ENCODE measurements around the gene MED27. TPM values are rescaled to one million over a fixed set of nuclear protein-coding genes. Genes with fewer than 3 reads are reported as not detected.

MED27 gene
- total and polyA plus RNA-seq, 10 of the 15 experiments (the other 5 are each of a cell fraction or from before 2014, with no cell fraction given), result 20.3 to 50.3 (median 35.5) TPM

DNA sequence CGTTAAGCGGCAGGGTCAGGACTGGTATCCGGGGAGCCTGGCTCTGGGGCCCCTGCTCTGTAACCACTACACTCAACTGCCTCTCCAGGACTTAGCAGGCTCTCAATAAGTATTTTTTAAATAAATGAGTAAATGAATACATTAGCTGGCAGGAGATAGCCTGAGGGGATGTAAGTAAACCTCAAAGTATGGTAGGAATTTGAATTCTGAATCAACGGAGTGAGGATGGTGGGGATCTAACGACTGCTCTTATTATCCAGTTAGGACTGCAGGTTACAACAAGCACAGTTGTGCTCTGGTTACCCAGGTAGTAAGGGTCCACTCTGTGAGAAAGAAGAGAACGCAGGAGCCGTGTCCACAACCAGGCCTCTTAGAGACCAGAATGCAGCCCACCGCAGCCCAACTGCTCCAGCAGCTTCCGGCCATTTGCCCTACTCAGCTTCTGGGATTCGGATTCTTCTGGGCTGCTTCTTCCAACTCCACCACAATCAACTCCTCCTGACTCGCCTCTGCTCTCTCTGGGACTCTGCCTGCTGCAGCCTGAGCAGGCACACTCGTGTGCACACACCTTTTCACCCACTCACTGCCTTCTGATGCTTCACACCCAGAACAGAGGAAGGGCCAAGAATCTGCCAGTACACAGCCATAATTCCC, 52.6 kb downstream of the MED27 start:
- in situ Hi-C loops (cut with MboI) (no loop called here), intact Hi-C loops (cut with micrococcal nuclease; ENCODE audit: unreplicated experiment) (no loop called here)
- ATAC-seq (no peak), FAIRE-seq (no peak), DNase-seq (ENCODE audit: low read depth, low spot score) (no peak)
- peaks cover 7% of the 10 kb centered on the region for H3K4me1 ChIP-seq (ENCODE audit: control insufficient read depth, insufficient read depth, low read length)
- peaks cover 23% of the 10 kb centered on the region for H4K20me1 ChIP-seq (ENCODE audit: control insufficient read depth, insufficient read depth)
- CTCF ChIA-PET, result no interaction called here
- WGBS (ENCODE audit: insufficient coverage, insufficient replicate concordance, low lambda C conversion rate, missing lambda C conversion rate), result 88% methylated on average over 12 of the region's 12 CpGs
- no peak overlapping the region for H3K4me3 ChIP-seq
- H3K27ac ChIP-seq (ENCODE audit: control insufficient read depth, insufficient read depth), result no peak overlapping the region
- no peaks in the 10 kb centered on the region for H3K36me3 ChIP-seq (ENCODE audit: control insufficient read depth in 2 of 2, insufficient read depth in 2 of 2, low read length in 1 of 2)
- RAD21 ChIA-PET (ENCODE audit: unreplicated experiment), result no interaction called here
- no peaks in the 10 kb centered on the region for H3K27me3 ChIP-seq (replicated peaks in 1 of 2; ENCODE audit: control insufficient read depth in 2 of 2, insufficient read depth in 2 of 2, low read length in 1 of 2)
- POLR2A ChIA-PET, result no interaction called here
- H3K9me3 ChIP-seq (replicated peaks; ENCODE audit: control insufficient read depth, insufficient read depth, low read length), result no peaks in the 10 kb centered on the region; the same call in 2 of the 3 replicates
- SMC1A ChIA-PET (ENCODE audit: uncharacterized antibody, unreplicated experiment), result no interaction called here
- H2AFZ ChIP-seq (ENCODE audit: control insufficient read depth, low read depth, low read length), result no peak overlapping the region
- no peaks in the 10 kb centered on the region for H3K79me2 ChIP-seq (ENCODE audit: control insufficient read depth, insufficient read depth, low read length)
- TF ChIP-seq SMAD5 (IDR thresholded peaks at IDR 0.05; ENCODE audit: low read depth) (no peak), KAT2A (conservative IDR thresholded peaks at IDR 0.05; ENCODE audit: control insufficient read depth, low read depth, low read length) (no peak)
- H3K9ac ChIP-seq (ENCODE audit: control insufficient read depth, insufficient read depth, low read length), result no peak overlapping the region
- no peak overlapping the region for H3K4me2 ChIP-seq (ENCODE audit: control insufficient read depth, insufficient read depth)
- no TSS peak for BruUV-seq (replicated peaks)

DNA sequence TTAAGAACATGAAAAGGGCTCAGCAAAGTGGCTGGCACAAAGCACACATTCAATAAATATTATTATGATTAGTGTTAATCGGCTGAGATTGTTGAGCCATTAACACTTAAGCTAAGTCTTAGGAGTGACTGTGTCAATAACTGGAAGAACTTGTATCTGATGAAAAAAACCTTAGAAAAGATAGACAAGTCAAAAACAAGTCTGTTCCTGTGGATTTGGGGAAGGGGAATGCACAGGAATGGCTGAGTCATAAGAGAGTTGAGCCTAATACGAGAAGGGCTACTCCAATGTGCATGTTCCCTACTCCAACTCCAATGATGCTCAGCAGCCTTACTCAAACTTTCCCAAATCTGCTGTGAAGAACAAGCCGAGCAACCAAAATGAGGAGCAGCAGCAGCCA, 53.9 kb downstream of the MED27 start:
- FAIRE-seq, result no peak
- Histone ChIP-seq H3K79me2 (ENCODE audit: control insufficient read depth, insufficient read depth, low read length) (no peaks in the 10 kb centered on the region), H3K27ac (ENCODE audit: control insufficient read depth, insufficient read depth) (no peak overlapping the region), H3K4me1 (ENCODE audit: control insufficient read depth, insufficient read depth, low read length) (0 out of 2 replicates have a peak, but pooled peaks cover under 1% of the 10 kb centered on the region), H3K9me3 (replicated peaks; ENCODE audit: control insufficient read depth, insufficient read depth, low read length) (no peaks in the 10 kb centered on the region; the same call in 2 of the 3 replicates), H3K4me2 (ENCODE audit: control insufficient read depth, insufficient read depth) (no peak overlapping the region), H4K20me1 (ENCODE audit: control insufficient read depth, insufficient read depth) (peaks cover 17% of the 10 kb centered on the region), H2AFZ (ENCODE audit: control insufficient read depth, low read depth, low read length) (no peak overlapping the region), H3K9ac (ENCODE audit: control insufficient read depth, insufficient read depth, low read length) (no peak overlapping the region), H3K36me3 (ENCODE audit: control insufficient read depth in 2 of 2, insufficient read depth in 2 of 2, low read length in 1 of 2) (no peaks in the 10 kb centered on the region), H3K27me3 (replicated peaks in 1 of 2; ENCODE audit: control insufficient read depth in 2 of 2, insufficient read depth in 2 of 2, low read length in 1 of 2) (no peaks in the 10 kb centered on the region), H3K4me3 (no peak overlapping the region)
- DNase-seq (ENCODE audit: low read depth, low spot score), result no peak
- ChIA-PET CTCF (no interaction called here), POLR2A (no interaction called here), RAD21 (ENCODE audit: unreplicated experiment) (no interaction called here), SMC1A (ENCODE audit: uncharacterized antibody, unreplicated experiment) (no interaction called here)
- WGBS (ENCODE audit: insufficient coverage, insufficient replicate concordance, low lambda C conversion rate, missing lambda C conversion rate), result 99% methylated on average over 3 of the region's 3 CpGs
- no peak for TF ChIP-seq CBX5 (IDR thresholded peaks at IDR 0.05; ENCODE audit: low read depth)
- TF ChIP-seq LARP7 (IDR thresholded peaks at IDR 0.05), result no peak
- TF ChIP-seq IRF3 (IDR thresholded peaks at IDR 0.05), result no peak
- TF ChIP-seq RB1 (IDR thresholded peaks at IDR 0.05; ENCODE audit: borderline replicate concordance), result no peak
- BruUV-seq (replicated peaks), result no TSS peak
- no peak for ATAC-seq
- intact Hi-C loops (cut with micrococcal nuclease; ENCODE audit: unreplicated experiment), result no loop called here
- in situ Hi-C loops (cut with MboI), result no loop called here
